H9 (cell line): ENCODE results near the gene ISG20L2. TPM values are rescaled to one million over a fixed set of nuclear protein-coding genes. Genes with fewer than 3 reads are reported as not detected.
A peak's percentile ranks its signal among the peaks of the same experiment; 100 is the strongest.

Source experiments
- DNase-seq: peaks from one replicate; pipeline ENCODE4 v3.0.0-alpha.2; 2017
- H2AFZ ChIP-seq: one replicate; pipeline ENCODE4 v1.6.1; 2013; ENCODE audit warnings: mild to moderate bottlenecking, low read length, control low read depth, moderate library complexity
- H2AK5ac ChIP-seq: 2 replicates; pipeline ENCODE4 v1.6.1; 2013; ENCODE audit warnings: low read length, control low read depth, mixed read lengths; ENCODE audit not compliant: insufficient read length
- H2BK120ac ChIP-seq: one replicate; pipeline ENCODE4 v1.6.1; 2013; ENCODE audit warnings: low read depth, mild to moderate bottlenecking, low read length, control low read depth, inconsistent platforms; ENCODE audit not compliant: poor library complexity, severe bottlenecking
- H2BK12ac ChIP-seq: 2 replicates; pipeline ENCODE4 v1.6.1; 2013; ENCODE audit warnings: low read length, control low read depth, mixed read lengths, low read depth; ENCODE audit not compliant: insufficient read length
- H2BK15ac ChIP-seq: 2 replicates; pipeline ENCODE4 v1.6.1; 2013; ENCODE audit warnings: low read depth, low read length, control low read depth
- H2BK20ac ChIP-seq: one replicate; pipeline ENCODE4 v1.6.1; 2013; ENCODE audit warnings: low read depth, mild to moderate bottlenecking, low read length, control low read depth, inconsistent platforms; ENCODE audit not compliant: poor library complexity, severe bottlenecking
- H2BK5ac ChIP-seq: 2 replicates; pipeline ENCODE4 v1.6.1; 2013; ENCODE audit warnings: low read length, control low read depth, mixed read lengths; ENCODE audit not compliant: insufficient read length
- H3K14ac ChIP-seq: 2 replicates; pipeline ENCODE4 v1.6.1; 2013; ENCODE audit warnings: low read length, control low read depth; ENCODE audit not compliant: insufficient read depth
- H3K18ac ChIP-seq: 2 replicates; pipeline ENCODE4 v1.6.1; 2013; ENCODE audit warnings: low read depth, mild to moderate bottlenecking, mixed read lengths, low read length, control low read depth; ENCODE audit not compliant: insufficient read length
- H3K23ac ChIP-seq: 2 replicates; pipeline ENCODE4 v1.6.1; 2013; ENCODE audit warnings: low read length, control low read depth, mixed read lengths, low read depth; ENCODE audit not compliant: insufficient read length
- H3K23me2 ChIP-seq: 2 replicates; pipeline ENCODE4 v1.6.1; 2013; ENCODE audit warnings: low read depth, mild to moderate bottlenecking, mixed read lengths, low read length, control low read depth; ENCODE audit not compliant: insufficient read length, poor library complexity, severe bottlenecking
- H3K27ac ChIP-seq: 2 replicates; pipeline ENCODE4 v1.5.1; 2013; ENCODE audit warnings: low read length, control low read depth, mixed read lengths, low read depth; ENCODE audit not compliant: insufficient read length
- H3K27me3 ChIP-seq: 2 replicates; pipeline ENCODE4 v1.6.1; 2013; ENCODE audit warnings: low read length, control low read depth, inconsistent platforms; ENCODE audit not compliant: insufficient read depth
- H3K4ac ChIP-seq: 2 replicates; pipeline ENCODE4 v1.6.1; 2013; ENCODE audit warnings: low read depth, mild to moderate bottlenecking, control low read depth, inconsistent platforms, low read length, moderate library complexity
- H3K4me1 ChIP-seq: 2 replicates; pipeline ENCODE4 v1.6.1; 2013; ENCODE audit warnings: low read length, control low read depth, inconsistent platforms; ENCODE audit not compliant: insufficient read depth
- H3K4me2 ChIP-seq: 2 replicates; pipeline ENCODE4 v1.6.1; 2013; ENCODE audit warnings: low read length, control low read depth, mixed read lengths; ENCODE audit not compliant: insufficient read length, insufficient read depth
- H3K56ac ChIP-seq: 2 replicates; pipeline ENCODE4 v1.6.1; 2013; ENCODE audit warnings: low read depth, mild to moderate bottlenecking, mixed read lengths, low read length, control low read depth; ENCODE audit not compliant: insufficient read length
- H3K79me1 ChIP-seq: 2 replicates; pipeline ENCODE4 v1.6.1; 2013; ENCODE audit warnings: low read depth, mild to moderate bottlenecking, moderate library complexity, low read length, control low read depth, inconsistent platforms; ENCODE audit not compliant: insufficient read depth, poor library complexity, severe bottlenecking
- H3K79me2 ChIP-seq: 2 replicates; pipeline ENCODE4 v1.6.1; 2013; ENCODE audit warnings: low read length, control low read depth, inconsistent platforms; ENCODE audit not compliant: insufficient read depth
- H3K9ac ChIP-seq: 2 replicates; pipeline ENCODE4 v1.6.1; 2013; ENCODE audit warnings: low read length, control low read depth, mixed read lengths; ENCODE audit not compliant: insufficient read length; ENCODE audit errors: extremely low read depth
- H3K9me3 ChIP-seq: one replicate; pipeline ENCODE4 v1.6.1; 2013; ENCODE audit warnings: low read depth, low read length, inconsistent platforms; ENCODE audit not compliant: control insufficient read depth
- H3T11ph ChIP-seq: one replicate; pipeline ENCODE4 v1.6.1; 2013; ENCODE audit warnings: mild to moderate bottlenecking, low read length, control low read depth, inconsistent platforms
- H4K20me1 ChIP-seq: one replicate; pipeline ENCODE4 v1.6.1; 2013; ENCODE audit not compliant: control insufficient read depth, insufficient read length, insufficient read depth
- H4K5ac ChIP-seq: 2 replicates; pipeline ENCODE4 v1.6.1; 2013; ENCODE audit warnings: low read depth, mild to moderate bottlenecking, mixed read lengths, low read length, control low read depth; ENCODE audit not compliant: insufficient read length
- H4K8ac ChIP-seq: replicated peaks from 2 replicates; pipeline ENCODE4 v1.6.1; 2013; ENCODE audit warnings: low read length, control low read depth, mixed read lengths, low read depth; ENCODE audit not compliant: insufficient read length
- H4K91ac ChIP-seq: 2 replicates; pipeline ENCODE4 v1.6.1; 2013; ENCODE audit warnings: low read depth, mild to moderate bottlenecking, moderate library complexity, mixed read lengths, low read length, control low read depth; ENCODE audit not compliant: insufficient read length
- H3K27ac Mint-ChIP-seq, 3 experiments: 2 replicates in 2 of 3; 3 replicates in 1 of 3; pipeline ENCODE4 v1.8.0; 2020 to 2021; ENCODE audit warnings: mixed read lengths in 3 of 3, mild to moderate bottlenecking in 1 of 3, moderate library complexity in 1 of 3
- H3K27me3 Mint-ChIP-seq: 2 replicates; pipeline ENCODE4 v1.8.0; 2021; ENCODE audit warnings: low read depth, mild to moderate bottlenecking, moderate library complexity, mixed read lengths
- H3K36me3 Mint-ChIP-seq, 3 experiments: 2 replicates in 2 of 3; 3 replicates in 1 of 3; pipeline ENCODE4 v1.8.0; 2020 to 2021; ENCODE audit warnings: low read depth in 3 of 3, mixed read lengths in 3 of 3; ENCODE audit not compliant: insufficient read depth in 1 of 3
- H3K4me1 Mint-ChIP-seq, 2 experiments: 2 replicates each; pipeline ENCODE4 v1.8.0; 2020; ENCODE audit warnings: mixed read lengths in 2 of 2
- H3K4me3 Mint-ChIP-seq, 2 experiments: 2 replicates in 1 of 2; 3 replicates in 1 of 2; pipeline ENCODE4 v1.8.0; 2020 to 2021; ENCODE audit warnings: mild to moderate bottlenecking in 2 of 2, mixed read lengths in 2 of 2, moderate library complexity in 1 of 2
- H3K9me3 Mint-ChIP-seq, 2 experiments: 2 replicates in 1 of 2; 3 replicates in 1 of 2; pipeline ENCODE4 v1.8.0; 2020; ENCODE audit warnings: mild to moderate bottlenecking in 2 of 2, mixed read lengths in 2 of 2, moderate library complexity in 1 of 2
- WGBS: extraction: QIAGEN DNeasy Blood & Tissue Kit; methylation state at CpG from one replicate; pipeline ENCODE4 v1.1.7; 2013; ENCODE audit warnings: missing lambda C conversion rate, low lambda C conversion rate, mixed read lengths; ENCODE audit not compliant: insufficient read length; ENCODE audit errors: extremely low coverage; 5-methylcytosine and 5-hydroxymethylcytosine counted together
- total RNA-seq: library from RNA; stranded (reverse); gene quantifications from 2 replicates; pipeline ENCODE4 v1.2.1, GENCODE V29; 2021
- TF ChIP-seq, protein P1 (sequence below): fragments of 200-600 bp; sonication (generic); conservative IDR thresholded peaks from 3 replicates; pipeline ENCODE4 v1.8.0; 2021; ENCODE audit warnings: antibody characterized with exemption, mild to moderate bottlenecking

Gene ISG20L2
- total RNA-seq, 1 experiment from 2014 or later, result 57.6 TPM

DNA sequence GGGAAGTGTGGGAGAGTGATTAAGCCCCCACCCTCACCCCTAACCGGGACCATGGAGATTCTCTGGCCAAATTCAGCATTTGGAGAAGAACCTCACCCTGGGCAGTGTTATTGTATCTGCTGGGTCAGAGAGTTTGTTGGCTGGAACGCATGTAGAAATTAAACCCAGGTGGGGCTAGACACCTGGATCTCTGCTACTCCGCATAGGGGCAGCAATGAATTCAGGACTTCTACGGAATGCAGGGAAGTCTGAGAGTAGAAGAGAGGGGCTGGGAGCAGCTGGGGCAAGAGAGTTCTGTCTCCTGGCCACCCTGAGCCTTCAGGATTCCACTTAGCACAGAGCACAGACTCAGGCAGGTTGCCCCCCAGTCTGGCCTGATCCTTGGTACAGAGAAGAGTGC, 19.5 kb downstream of the ISG20L2 start:
- Histone ChIP-seq H4K8ac (no peak overlapping the region), H3K9me3 (no peaks in the 10 kb centered on the region), H3K4me1 (peaks cover 11% of the 10 kb centered on the region; the same call in 1 of the 2 replicates), H4K91ac (no peak overlapping the region), H4K20me1 (no peaks in the 10 kb centered on the region), H3K79me2 (no peaks in the 10 kb centered on the region), H3K23ac (no peak overlapping the region), H2BK20ac (no peak overlapping the region), H3T11ph (no peak overlapping the region), H3K4me2 (peak overlapping the region; percentile 83), H3K4ac (no peak overlapping the region), H2BK5ac (no peak overlapping the region), H2BK120ac (no peak overlapping the region), H3K27ac (no peak overlapping the region), H3K14ac (no peak overlapping the region), H2BK15ac (no peak overlapping the region), H4K5ac (no peak overlapping the region), H3K23me2 (peaks cover 33% of the 10 kb centered on the region), H3K27me3 (peaks cover 3% of the 10 kb centered on the region; the same call in 1 of the 2 replicates), H2AFZ (no peak overlapping the region), H3K9ac (no peak overlapping the region), H3K18ac (no peak overlapping the region), H3K79me1 (no peaks in the 10 kb centered on the region), H3K56ac (no peak overlapping the region), H2BK12ac (no peak overlapping the region), H2AK5ac (no peak overlapping the region)
- no peaks in the 10 kb centered on the region; a peak in 1 of 7 replicates for H3K36me3 Mint-ChIP-seq
- H3K9me3 Mint-ChIP-seq, result no peaks in the 10 kb centered on the region
- no CpG with 5 or more reads among the region's 4 CpGs for WGBS
- H3K27me3 Mint-ChIP-seq, result peaks cover 15% of the 10 kb centered on the region
- TF ChIP-seq, protein P1, sequence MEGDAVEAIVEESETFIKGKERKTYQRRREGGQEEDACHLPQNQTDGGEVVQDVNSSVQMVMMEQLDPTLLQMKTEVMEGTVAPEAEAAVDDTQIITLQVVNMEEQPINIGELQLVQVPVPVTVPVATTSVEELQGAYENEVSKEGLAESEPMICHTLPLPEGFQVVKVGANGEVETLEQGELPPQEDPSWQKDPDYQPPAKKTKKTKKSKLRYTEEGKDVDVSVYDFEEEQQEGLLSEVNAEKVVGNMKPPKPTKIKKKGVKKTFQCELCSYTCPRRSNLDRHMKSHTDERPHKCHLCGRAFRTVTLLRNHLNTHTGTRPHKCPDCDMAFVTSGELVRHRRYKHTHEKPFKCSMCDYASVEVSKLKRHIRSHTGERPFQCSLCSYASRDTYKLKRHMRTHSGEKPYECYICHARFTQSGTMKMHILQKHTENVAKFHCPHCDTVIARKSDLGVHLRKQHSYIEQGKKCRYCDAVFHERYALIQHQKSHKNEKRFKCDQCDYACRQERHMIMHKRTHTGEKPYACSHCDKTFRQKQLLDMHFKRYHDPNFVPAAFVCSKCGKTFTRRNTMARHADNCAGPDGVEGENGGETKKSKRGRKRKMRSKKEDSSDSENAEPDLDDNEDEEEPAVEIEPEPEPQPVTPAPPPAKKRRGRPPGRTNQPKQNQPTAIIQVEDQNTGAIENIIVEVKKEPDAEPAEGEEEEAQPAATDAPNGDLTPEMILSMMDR, result no peak
- H3K4me3 Mint-ChIP-seq, result peak overlapping the region in 1 of 2 experiments; percentile 91; a peak in 3 of 5 replicates
- no peak for DNase-seq
- H3K27ac Mint-ChIP-seq, result peak overlapping the region; percentile 46 to 99 (median 90); a peak in 3 of 7 replicates
- H3K4me1 Mint-ChIP-seq, result peaks cover 68 to 69% of the 10 kb centered on the region in 2 experiments
